Upper lobe of left lung (tissue), 6 donors: ENCODE results near the gene NFAT5. TPM values are rescaled to one million over a fixed set of nuclear protein-coding genes. Genes with fewer than 3 reads are reported as not detected.
A peak's percentile ranks its signal among the peaks of the same experiment; 100 is the strongest.
"Not testable (repeated sequence)": the region's sequence is repeated elsewhere in the genome, so short reads cannot be mapped to it uniquely, and the experiment has no call there.

Source experiments
- ATAC-seq, 2 donors: fragments of 200-7000 bp; cut with Tn5 transposase; one replicate each; pipeline ENCODE4 v1.9.1; 2022; ENCODE audit warnings: mild to moderate bottlenecking in 2 of 2, moderate library complexity in 2 of 2; ENCODE audit not compliant: low FRiP score in 2 of 2
- DNase-seq, 2 donors: peaks; one replicate each; pipeline ENCODE4 v3.0.0-alpha.2; 2019 to 2020
- H3K27ac ChIP-seq, 4 donors: fragments of 200-600 bp; sonication (generic); one replicate each; pipeline ENCODE4 v1.5.1; 2016 to 2019
- H3K27me3 ChIP-seq, 4 donors: fragments of 200-600 bp; sonication (generic); one replicate each; pipeline ENCODE4 v1.5.1; 2017 to 2019
- H3K36me3 ChIP-seq, 4 donors: fragments of 200-600 bp; sonication (generic); one replicate each; pipeline ENCODE4 v1.5.1; 2016 to 2019
- H3K4me1 ChIP-seq, 4 donors: fragments of 200-600 bp; sonication (generic); one replicate each; pipeline ENCODE4 v1.5.1; 2018 to 2019
- H3K4me3 ChIP-seq, 4 donors: fragments of 200-600 bp; sonication (generic); one replicate each; pipeline ENCODE4 v1.5.1; 2017 to 2019; ENCODE audit warnings: mild to moderate bottlenecking in 2 of 4, moderate library complexity in 1 of 4
- H3K9me3 ChIP-seq, 4 donors: fragments of 200-600 bp; sonication (generic); one replicate each; pipeline ENCODE4 v1.5.1; 2018 to 2019
- EP300 ChIP-seq, 4 donors: sonication (generic); formaldehyde crosslinking; IDR thresholded peaks; one replicate each; pipeline ENCODE4 v1.5.1; 2017; ENCODE audit warnings: antibody characterized with exemption in 4 of 4, control low read depth in 2 of 4
- POLR2A ChIP-seq, 4 donors: fragments of 450-650 bp; IDR thresholded peaks; one replicate each; pipeline ENCODE4 v1.5.1; 2016 to 2017; ENCODE audit warnings: antibody characterized with exemption in 4 of 4, mild to moderate bottlenecking in 2 of 4
- POLR2AphosphoS5 ChIP-seq, 2 donors: sonication (generic); formaldehyde crosslinking; IDR thresholded peaks; one replicate each; pipeline ENCODE4 v1.5.1; 2017; ENCODE audit warnings: antibody characterized with exemption in 2 of 2
- WGBS, 2 donors: methylation state at CpG; one replicate each; pipeline ENCODE4 v1.1.5; 2017 to 2018; 5-methylcytosine and 5-hydroxymethylcytosine counted together
- total RNA-seq, 6 donors: library from RNA; depleted of rRNA in 4 of 6; stranded (reverse); fragments of >200 nt in 4 of 6; gene quantifications; one replicate each; pipeline versions ENCODE4 v1.1.0 to v1.2.1, GENCODE V29; 2016 to 2021
- TF ChIP-seq, protein P1 (sequence below), 6 experiments: fragments of 450-650 bp in 4 of 6; fragments of 200-600 bp in 2 of 6; sonication (generic) in 2 of 6; IDR thresholded peaks; one replicate each; pipeline ENCODE4 v1.5.1; 2016 to 2019; ENCODE audit warnings: antibody characterized with exemption in 6 of 6
- donor health status: DM: no; HTN: no; CAD: no; lungs with moderate emphysema.
- donor health status: DM: no; HTN: yes; CAD: no; lungs with severe emphysema.

NFAT5 gene
- total RNA-seq, 6 donors from 2014 or later = 36.0 to 80.7 (median 50.4) TPM

DNA sequence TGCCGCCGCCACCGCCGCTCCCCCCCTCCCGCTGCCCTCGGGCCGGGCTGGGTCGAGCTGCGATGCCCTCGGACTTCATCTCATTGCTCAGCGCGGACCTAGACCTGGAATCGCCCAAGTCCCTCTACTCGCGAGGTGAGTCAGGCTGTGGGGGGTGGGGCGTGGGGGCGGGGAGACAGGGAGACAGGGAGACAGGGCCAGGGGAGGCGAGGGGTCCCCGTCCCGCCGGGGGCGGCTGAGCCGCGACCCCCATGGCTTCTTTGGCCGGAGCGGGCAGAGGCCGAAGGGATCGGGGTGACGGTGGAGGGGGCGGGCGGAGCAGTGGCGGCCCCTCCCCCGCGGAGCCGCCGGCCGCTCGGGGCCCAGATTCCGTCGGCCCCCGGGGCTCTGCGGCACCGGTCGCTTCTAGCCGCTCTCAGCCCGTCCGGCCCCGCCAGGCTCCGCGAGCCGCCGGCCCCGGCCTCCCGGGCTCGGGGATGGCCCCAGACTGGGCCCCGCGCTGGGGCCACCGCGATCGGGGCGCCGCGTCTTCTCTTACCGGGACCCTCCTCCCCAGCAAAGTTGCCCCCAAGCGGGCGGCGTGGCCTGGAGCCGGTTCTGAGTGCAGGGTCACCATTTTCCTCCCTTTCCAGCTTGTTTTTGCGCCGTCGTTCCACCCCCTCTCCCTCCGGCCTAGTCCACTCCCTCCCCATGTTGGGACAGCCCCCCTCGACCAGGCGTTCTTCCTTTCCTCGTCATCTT lies 644 bp downstream of the NFAT5 start:
- peak overlapping the region; percentile 77 to 99 (median 91) for H3K4me3 ChIP-seq
- 0% methylated on average over 12 to 20 of the region's 75 CpGs for WGBS, 2 donors
- peak; percentile 54 to 85 for ATAC-seq
- no peaks in the 10 kb centered on the region for H3K27me3 ChIP-seq
- no peaks in the 10 kb centered on the region for H3K36me3 ChIP-seq
- TF ChIP-seq, protein P1, sequence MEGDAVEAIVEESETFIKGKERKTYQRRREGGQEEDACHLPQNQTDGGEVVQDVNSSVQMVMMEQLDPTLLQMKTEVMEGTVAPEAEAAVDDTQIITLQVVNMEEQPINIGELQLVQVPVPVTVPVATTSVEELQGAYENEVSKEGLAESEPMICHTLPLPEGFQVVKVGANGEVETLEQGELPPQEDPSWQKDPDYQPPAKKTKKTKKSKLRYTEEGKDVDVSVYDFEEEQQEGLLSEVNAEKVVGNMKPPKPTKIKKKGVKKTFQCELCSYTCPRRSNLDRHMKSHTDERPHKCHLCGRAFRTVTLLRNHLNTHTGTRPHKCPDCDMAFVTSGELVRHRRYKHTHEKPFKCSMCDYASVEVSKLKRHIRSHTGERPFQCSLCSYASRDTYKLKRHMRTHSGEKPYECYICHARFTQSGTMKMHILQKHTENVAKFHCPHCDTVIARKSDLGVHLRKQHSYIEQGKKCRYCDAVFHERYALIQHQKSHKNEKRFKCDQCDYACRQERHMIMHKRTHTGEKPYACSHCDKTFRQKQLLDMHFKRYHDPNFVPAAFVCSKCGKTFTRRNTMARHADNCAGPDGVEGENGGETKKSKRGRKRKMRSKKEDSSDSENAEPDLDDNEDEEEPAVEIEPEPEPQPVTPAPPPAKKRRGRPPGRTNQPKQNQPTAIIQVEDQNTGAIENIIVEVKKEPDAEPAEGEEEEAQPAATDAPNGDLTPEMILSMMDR (IDR thresholded peaks at IDR 0.05) = no peak
- peak in 2 of 4 donors; percentile 10 to 41 for TF ChIP-seq POLR2A (IDR thresholded peaks at IDR 0.05)
- peak overlapping the region; percentile 97 to 100 (median 99) for H3K27ac ChIP-seq
- no peaks in the 10 kb centered on the region for H3K9me3 ChIP-seq
- peak; percentile 56 to 91 for DNase-seq
- H3K4me1 ChIP-seq = peaks cover 38 to 49% (median 46%) of the 10 kb centered on the region in 4 donors

DNA sequence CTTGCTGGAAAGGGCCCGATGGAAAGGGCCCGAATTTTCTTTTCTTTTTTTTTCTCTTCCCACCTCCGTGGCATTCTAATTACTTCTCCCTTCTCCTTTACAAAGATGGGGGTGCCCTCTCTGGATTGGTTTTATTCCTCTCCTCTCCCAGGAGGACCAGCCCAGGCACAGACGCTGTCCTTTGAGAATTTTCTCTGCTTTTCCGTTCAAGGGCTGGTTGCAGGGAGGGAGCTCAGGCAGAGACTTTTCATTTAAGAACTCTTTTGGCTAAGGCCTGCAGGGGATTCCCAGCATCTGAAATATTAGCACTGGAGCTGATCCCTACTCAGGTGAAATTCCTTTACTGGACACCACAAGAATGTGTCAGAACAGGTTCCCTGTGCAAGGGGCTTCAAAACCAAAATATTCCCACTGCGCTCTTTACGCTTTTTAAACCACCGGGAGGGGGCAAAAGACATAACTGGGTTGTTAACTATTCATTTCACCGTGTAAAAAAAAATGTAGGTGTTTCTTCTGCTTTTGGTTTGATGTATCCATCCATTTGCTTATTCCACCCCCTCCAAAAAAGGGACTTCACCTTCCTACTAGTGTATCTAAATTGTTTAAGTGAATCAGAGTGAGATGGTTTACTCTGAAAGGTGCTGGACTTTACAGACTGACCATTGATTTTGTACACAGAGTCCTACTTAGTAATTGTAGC lies 1.4 kb downstream of the NFAT5 start:
- Histone ChIP-seq H3K9me3 (no peaks in the 10 kb centered on the region), H3K4me3 (peak overlapping the region; percentile 77 to 99 (median 91)), H3K27ac (peak overlapping the region; percentile 97 to 100 (median 99)), H3K36me3 (no peaks in the 10 kb centered on the region), H3K27me3 (no peaks in the 10 kb centered on the region), H3K4me1 (peaks cover 38 to 49% (median 46%) of the 10 kb centered on the region in 4 donors)
- TF ChIP-seq, protein P1 (IDR thresholded peaks at IDR 0.05) = peak in 2 of 6 experiments; percentile 16 to 49
- peak in 1 of 2 donors; percentile 16 for TF ChIP-seq POLR2AphosphoS5 (IDR thresholded peaks at IDR 0.05)
- no peak for TF ChIP-seq EP300 (IDR thresholded peaks at IDR 0.05)
- TF ChIP-seq POLR2A (IDR thresholded peaks at IDR 0.05) = no peak
- DNase-seq (peak in 1 of 2 donors; percentile 42), ATAC-seq (peak in 1 of 2 donors; percentile 2)
- WGBS, 2 donors = 0 to 1% methylated on average over 9 of the region's 9 CpGs

DNA sequence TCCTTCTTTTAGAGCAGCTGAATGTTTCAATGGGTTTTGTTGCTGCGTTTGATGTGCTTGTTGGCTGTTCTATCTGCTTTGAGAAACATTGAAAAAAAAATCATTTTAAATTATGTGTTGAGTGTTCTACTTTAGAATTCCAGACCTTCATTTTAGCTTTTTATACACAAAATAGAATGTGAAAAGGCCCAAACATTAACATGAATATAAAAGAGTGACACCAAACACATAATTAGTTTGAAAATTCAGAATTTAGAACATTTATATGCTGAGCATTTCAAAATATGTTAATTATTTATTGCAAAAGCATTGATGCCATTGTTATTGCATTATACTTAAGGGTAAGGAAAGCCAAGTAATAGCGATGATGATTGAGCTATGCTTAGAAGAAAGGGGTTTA lies 2.9 kb downstream of the NFAT5 start:
- Histone ChIP-seq H3K36me3 (no peaks in the 10 kb centered on the region), H3K4me1 (peaks cover 38 to 48% (median 45%) of the 10 kb centered on the region in 4 donors), H3K27me3 (no peaks in the 10 kb centered on the region), H3K4me3 (peak overlapping the region in 1 of 4 donors; percentile 99), H3K9me3 (no peaks in the 10 kb centered on the region), H3K27ac (peak overlapping the region in 3 of 4 donors; percentile 67 to 100 (median 97))
- 48 to 67% methylated on average over 2 of the region's 2 CpGs for WGBS, 2 donors
- DNase-seq (no peak), ATAC-seq (no peak)
- TF ChIP-seq POLR2A (IDR thresholded peaks at IDR 0.05) = no peak
- TF ChIP-seq POLR2AphosphoS5 (IDR thresholded peaks at IDR 0.05) = no peak
- no peak for TF ChIP-seq EP300 (IDR thresholded peaks at IDR 0.05)
- TF ChIP-seq, protein P1 (IDR thresholded peaks at IDR 0.05) = no peak

DNA sequence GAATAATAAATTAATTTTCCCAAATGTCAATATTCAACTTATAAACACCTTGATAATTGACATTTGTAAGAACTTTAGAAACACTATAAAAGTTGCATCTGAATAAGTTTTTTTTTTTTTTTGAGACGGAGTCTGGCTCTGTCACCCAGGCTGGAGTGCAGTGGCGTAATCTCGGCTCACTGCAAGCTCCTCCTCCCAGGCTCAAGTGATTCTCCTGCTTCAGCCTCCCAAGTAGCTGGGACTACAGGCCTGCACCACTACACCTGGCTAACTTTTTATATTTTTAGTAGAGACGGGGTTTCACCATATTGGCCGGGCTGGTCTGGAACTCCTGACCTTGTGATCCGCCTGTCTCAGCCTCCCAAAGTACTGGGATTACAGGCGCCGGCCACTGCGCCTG lies 13.0 kb downstream of the NFAT5 start:
- not testable (repeated sequence) for H3K9me3 ChIP-seq, H3K4me3 ChIP-seq, H3K36me3 ChIP-seq, H3K27ac ChIP-seq, H3K27me3 ChIP-seq
- peaks cover 4 to 29% (median 14%) of the 10 kb centered on the region in 4 donors for H3K4me1 ChIP-seq
- ATAC-seq (peak; percentile 35 to 61), DNase-seq (peak in 1 of 2 donors; percentile 76)
- 81 to 86% methylated on average over 9 of the region's 9 CpGs for WGBS, 2 donors

DNA sequence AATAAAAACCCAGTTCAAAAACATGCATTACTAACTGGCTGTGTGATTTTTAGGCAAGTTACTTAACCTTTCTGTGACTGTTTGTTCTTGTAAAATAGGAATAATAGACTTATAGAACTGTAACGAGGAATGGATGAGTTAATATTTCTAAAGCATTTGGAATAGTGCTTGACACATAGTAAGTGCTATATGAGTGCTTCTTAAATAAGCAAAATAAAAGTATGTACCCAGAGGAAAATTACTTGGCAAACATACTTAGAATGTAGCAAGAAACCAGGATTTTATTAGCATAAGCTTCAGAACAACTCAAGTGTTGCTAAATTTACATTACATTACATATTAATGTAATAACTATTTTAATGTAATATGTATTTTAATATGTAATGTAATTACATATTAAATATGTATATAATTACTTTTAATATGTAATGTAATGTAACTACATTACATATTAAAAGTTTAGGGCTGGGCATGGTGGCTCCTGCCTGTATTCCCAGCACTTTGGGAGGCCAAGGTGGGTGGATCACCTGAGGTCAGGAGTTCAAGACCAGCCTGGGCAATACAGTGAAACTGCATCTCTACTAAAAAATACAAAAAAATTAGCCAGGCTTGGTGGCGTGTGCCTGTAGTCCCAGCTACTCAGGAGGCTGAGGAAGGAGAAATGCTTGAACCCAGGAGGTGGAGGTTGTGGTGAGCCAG lies 14.2 kb downstream of the NFAT5 start:
- Histone ChIP-seq H3K4me1 (peaks cover 4 to 28% (median 14%) of the 10 kb centered on the region in 4 donors), H3K27ac (peak overlapping the region in 1 of 4 donors; percentile 56), H3K36me3 (no peaks in the 10 kb centered on the region), H3K27me3 (no peaks in the 10 kb centered on the region), H3K4me3 (no peak overlapping the region), H3K9me3 (no peaks in the 10 kb centered on the region)
- DNase-seq = no peak
- TF ChIP-seq POLR2AphosphoS5 (IDR thresholded peaks at IDR 0.05) (no peak), POLR2A (IDR thresholded peaks at IDR 0.05) (no peak), EP300 (IDR thresholded peaks at IDR 0.05) (no peak)
- TF ChIP-seq, protein P1 (IDR thresholded peaks at IDR 0.05) = no peak
- 62 to 64% methylated on average over 2 of the region's 2 CpGs for whole genome bisulfite sequencing, 2 donors
- ATAC-seq = peak in 1 of 2 donors; percentile 65
